Measurements from ENCODE around the gene WDR4.
A peak's percentile ranks its signal among the peaks of the same experiment; 100 is the strongest.
"Not testable (repeated sequence)": the region's sequence is repeated elsewhere in the genome, so short reads cannot be mapped to it uniquely, and the experiment has no call there.

WDR4 gene

DNA sequence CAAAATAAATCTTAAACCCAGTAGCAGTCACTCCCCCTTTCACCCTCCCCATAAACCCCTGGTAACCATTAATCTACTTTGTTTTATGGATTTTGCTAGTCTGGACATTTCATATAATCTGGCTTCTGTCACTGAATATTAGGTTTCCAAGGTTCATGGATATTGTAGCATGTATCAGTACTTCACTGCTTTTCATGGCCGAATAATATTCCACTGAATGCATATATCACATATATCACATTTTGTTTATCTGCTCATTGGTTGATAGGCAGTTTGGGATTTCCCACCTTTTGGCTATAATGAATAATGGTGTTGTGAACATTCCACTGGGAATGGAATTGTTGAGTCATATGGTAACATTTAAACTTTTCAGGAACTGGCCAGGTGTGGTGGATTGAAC lies 4.6 kb upstream of the WDR4 start:
- TF ChIP-seq CTCF (IDR thresholded peaks at IDR 0.05; ENCODE audit: insufficient read depth, low read length, missing control alignments): no peak
- H3K4me3 ChIP-seq (ENCODE audit: low read depth, low read length): no peak overlapping the region
- POLR2A ChIA-PET: no interaction called here
- no peak for DNase-seq (ENCODE audit: low read depth, low spot score)
- CTCF ChIA-PET: no interaction called here

DNA sequence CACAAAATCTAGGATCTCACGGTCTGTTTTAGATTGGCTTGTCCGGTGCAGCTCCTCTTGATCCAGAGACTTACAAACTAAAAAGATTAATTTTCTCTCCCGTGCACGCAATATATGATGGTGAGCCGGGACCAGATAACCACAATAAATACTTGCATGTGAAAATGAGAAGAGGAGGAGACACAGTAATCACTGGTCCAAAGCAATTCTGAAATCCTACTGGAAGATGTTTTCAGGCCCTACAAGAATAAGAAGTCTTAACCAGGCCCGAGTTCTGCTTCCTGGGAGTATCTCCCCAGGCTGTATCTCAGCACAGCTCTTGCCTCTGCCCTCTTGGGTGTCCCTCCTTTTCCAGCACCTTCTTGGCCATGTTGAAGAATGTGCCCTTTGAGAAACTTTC lies 1.0 kb upstream of the WDR4 start:
- DNase-seq (ENCODE audit: low read depth, low spot score): no peak
- no peak for TF ChIP-seq CTCF (IDR thresholded peaks at IDR 0.05; ENCODE audit: insufficient read depth, low read length, missing control alignments)
- H3K4me3 ChIP-seq (ENCODE audit: low read depth, low read length): peak overlapping the region; percentile 93
- CTCF ChIA-PET: interaction anchor here (0.8 kb wide), 1 partner anchor 9 kb away, joined by 6 read pairs; no protein-coding TSS in a partner anchor
- POLR2A ChIA-PET: interaction anchor here (0.6 kb wide), 1 partner anchor 124 kb away, joined by 3 read pairs; no protein-coding TSS in a partner anchor

GRCh38 chr21:42878678-42878992 lies 704 bp downstream of the WDR4 start:
- CTCF ChIA-PET: interaction anchor here (1.0 kb wide), 1 partner anchor 10 kb away, joined by 3 read pairs; no protein-coding TSS in a partner anchor
- no peak for TF ChIP-seq CTCF (IDR thresholded peaks at IDR 0.05; ENCODE audit: insufficient read depth, low read length, missing control alignments)
- peak overlapping the region; percentile 93 for H3K4me3 ChIP-seq (ENCODE audit: low read depth, low read length)
- no peak for DNase-seq (ENCODE audit: low read depth, low spot score)
- POLR2A ChIA-PET: interaction anchor here (0.8 to 1.3 kb wide), 2 partner anchors 9 to 14 kb away, joined by 5 to 9 read pairs; partner anchors contain the start of gene NDUFV3

DNA sequence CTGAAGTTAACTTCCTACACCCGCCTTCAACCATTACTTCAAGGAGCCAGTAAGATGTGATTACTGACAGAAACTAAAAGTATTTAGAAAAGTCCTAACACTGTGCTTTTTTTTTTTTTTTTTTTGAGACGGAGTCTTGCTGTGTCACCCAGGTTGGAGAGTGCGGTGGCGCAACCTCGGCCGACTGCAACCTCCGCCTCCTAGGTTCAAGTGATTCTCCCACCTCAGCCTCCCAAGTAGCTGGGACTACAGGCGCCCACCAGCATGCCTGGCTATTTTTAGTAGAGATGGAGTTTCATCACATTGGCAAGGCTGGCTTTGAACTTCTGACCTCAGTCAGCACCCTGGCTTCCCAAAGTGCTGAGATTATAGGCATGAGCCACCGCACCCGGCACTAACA lies 3.5 kb downstream of the WDR4 start:
- POLR2A ChIA-PET; CTCF ChIA-PET; H3K4me3 ChIP-seq (ENCODE audit: low read depth, low read length); DNase-seq (ENCODE audit: low read depth, low spot score): not testable (repeated sequence)

DNA sequence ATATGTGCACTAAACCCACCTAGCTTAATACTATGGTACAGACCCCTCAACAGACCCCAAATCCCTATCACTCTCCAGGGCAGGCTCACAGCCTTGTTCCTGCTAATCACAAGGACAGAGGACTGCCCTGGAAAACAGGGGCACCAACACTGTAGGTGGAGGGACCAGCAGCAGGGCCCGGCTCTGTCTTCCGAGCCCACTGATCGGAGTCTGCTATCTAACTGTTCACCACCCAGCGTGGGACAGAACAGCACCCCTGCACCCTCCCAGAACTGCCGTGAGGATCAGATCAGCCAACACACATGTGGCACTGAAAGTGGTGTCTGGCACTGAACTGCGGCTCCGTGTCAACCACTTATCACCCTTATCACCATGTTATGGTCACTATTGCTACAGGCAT lies 6.2 kb downstream of the WDR4 start:
- DNase-seq (ENCODE audit: low read depth, low spot score): no peak
- TF ChIP-seq CTCF (IDR thresholded peaks at IDR 0.05; ENCODE audit: insufficient read depth, low read length, missing control alignments): no peak
- H3K4me3 ChIP-seq (ENCODE audit: low read depth, low read length): no peak overlapping the region
- ChIA-PET CTCF (no interaction called here), POLR2A (no interaction called here)

DNA sequence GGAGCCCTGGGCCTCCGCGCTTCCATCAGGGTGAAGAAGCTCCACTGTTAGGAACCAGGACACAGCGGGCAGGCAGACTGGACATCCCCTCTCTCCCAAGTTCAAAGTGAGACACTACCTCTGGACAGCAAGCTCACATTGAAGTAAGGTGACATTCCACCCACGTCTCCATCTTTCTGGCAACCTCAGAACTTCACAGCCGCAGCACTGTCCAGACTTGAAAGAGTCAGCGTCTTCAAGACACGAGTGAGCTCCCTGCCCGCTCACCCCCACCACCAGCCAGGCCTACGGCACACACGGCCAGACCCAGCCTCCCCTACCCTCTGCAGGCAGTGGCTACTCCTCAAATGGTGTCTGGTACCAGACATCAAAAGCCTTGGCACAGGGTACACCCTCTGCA lies 11.1 kb downstream of the WDR4 start:
- H3K4me3 ChIP-seq (ENCODE audit: low read depth, low read length): no peak overlapping the region
- TF ChIP-seq CTCF (IDR thresholded peaks at IDR 0.05; ENCODE audit: insufficient read depth, low read length, missing control alignments): no peak
- ChIA-PET CTCF (no interaction called here), POLR2A (no interaction called here)
- DNase-seq (ENCODE audit: low read depth, low spot score): no peak

DNA sequence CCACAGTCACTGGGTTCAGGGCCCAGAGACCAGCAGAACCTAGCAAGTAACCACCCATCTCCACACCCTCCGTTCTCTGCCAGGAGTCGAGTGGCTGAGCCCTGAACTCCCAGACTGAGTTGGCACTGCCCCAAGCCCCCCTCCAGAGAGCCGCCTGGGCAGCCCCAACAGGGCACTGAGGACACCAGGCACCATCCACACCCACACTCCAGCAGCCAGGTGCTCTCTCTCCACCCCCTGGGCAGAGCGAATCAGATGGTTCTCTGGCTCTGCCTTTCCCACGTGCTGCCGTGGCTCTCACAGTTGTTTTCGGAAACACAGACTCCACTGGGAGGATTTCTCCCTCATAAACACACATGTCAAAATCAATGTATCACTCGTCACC lies 13.6 kb downstream of the WDR4 start:
- DNase-seq (ENCODE audit: low read depth, low spot score): no peak
- CTCF ChIA-PET: no interaction called here
- TF ChIP-seq CTCF (IDR thresholded peaks at IDR 0.05; ENCODE audit: insufficient read depth, low read length, missing control alignments): no peak

More for the DNA sequence above, 13.6 kb downstream of the WDR4 start:
- no peak overlapping the region for H3K4me3 ChIP-seq (ENCODE audit: low read depth, low read length)
- POLR2A ChIA-PET: no interaction called here

Data from AG04449 (cell line).